GM19452 (cell line): ENCODE results near the gene SATB1.

Source experiments
- ATAC-seq: cut with Tn5 transposase; IDR thresholded peaks from one replicate; pipeline ENCODE4 v1.9.1; 2021; ENCODE audit not compliant: unreplicated experiment

The SATB1 gene

GRCh38 chr3:18402239-18402799, 22.8 kb downstream of the SATB1 start:
- ATAC-seq: no peak

- ATAC-seq: no peak
Measured at GRCh38 chr3:18401300-18401961, 23.7 kb downstream of the SATB1 start.

GRCh38 chr3:18398448-18398847, 26.7 kb downstream of the SATB1 start:
- ATAC-seq: no peak

- no peak for ATAC-seq
Measured at GRCh38 chr3:18396428-18396827, 28.7 kb downstream of the SATB1 start.

- no peak for ATAC-seq
Measured at GRCh38 chr3:18394384-18394995, 30.6 kb downstream of the SATB1 start.

GRCh38 chr3:18393906-18394305, 31.2 kb downstream of the SATB1 start:
- no peak for ATAC-seq

GRCh38 chr3:18390024-18390660, 35.0 kb downstream of the SATB1 start:
- ATAC-seq: no peak

GRCh38 chr3:18389108-18389733, 35.9 kb downstream of the SATB1 start:
- ATAC-seq: no peak

- no peak for ATAC-seq
Measured at GRCh38 chr3:18386274-18386890, 38.8 kb downstream of the SATB1 start.

GRCh38 chr3:18385706-18386105, 39.4 kb downstream of the SATB1 start:
- ATAC-seq: no peak

- no peak for ATAC-seq
Measured at GRCh38 chr3:18382760-18383369, 42.3 kb downstream of the SATB1 start.

GRCh38 chr3:18379647-18380046, 45.5 kb downstream of the SATB1 start:
- no peak for ATAC-seq

- ATAC-seq: no peak
Measured at GRCh38 chr3:18378218-18378617, 46.9 kb downstream of the SATB1 start.

GRCh38 chr3:18376682-18377081, 48.5 kb downstream of the SATB1 start:
- ATAC-seq: no peak

GRCh38 chr3:18372786-18373405, 52.2 kb downstream of the SATB1 start:
- no peak for ATAC-seq

- ATAC-seq: no peak
Measured at GRCh38 chr3:18370672-18371071, 54.5 kb downstream of the SATB1 start.

GRCh38 chr3:18369551-18370185, 55.5 kb downstream of the SATB1 start:
- ATAC-seq: no peak

GRCh38 chr3:18366258-18366657, 58.9 kb downstream of the SATB1 start:
- ATAC-seq: no peak

- no peak for ATAC-seq
Measured at GRCh38 chr3:18363338-18363737, 61.8 kb downstream of the SATB1 start.

GRCh38 chr3:18357747-18358146, 67.4 kb downstream of the SATB1 start:
- ATAC-seq: no peak
